ENCODE measurements around the gene SLC35B2.

Gene SLC35B2

GRCh38 chr6:44226368-44227147, 30.8 kb downstream of the SLC35B2 start:
- in situ Hi-C loops (cut with HindIII; ENCODE audit: low sequenced_read_pairs): loop anchor here (25.0 kb wide), 1 partner anchor 114 kb away; no protein-coding TSS in a partner anchor

- in situ Hi-C loops (cut with HindIII; ENCODE audit: low sequenced_read_pairs): loop anchor here (25.0 kb wide), 1 partner anchor 113 kb away; no protein-coding TSS in a partner anchor
Measured at GRCh38 chr6:44225579-44226325, 31.6 kb downstream of the SLC35B2 start.

- in situ Hi-C loops (cut with HindIII; ENCODE audit: low sequenced_read_pairs): loop anchor here (25.0 kb wide), 1 partner anchor 113 kb away; no protein-coding TSS in a partner anchor
Measured at GRCh38 chr6:44224965-44225305, 32.4 kb downstream of the SLC35B2 start.

- in situ Hi-C loops (cut with HindIII; ENCODE audit: low sequenced_read_pairs): no loop called here
Measured at GRCh38 chr6:44224029-44224964, 33.0 kb downstream of the SLC35B2 start.

- in situ Hi-C loops (cut with HindIII; ENCODE audit: low sequenced_read_pairs): no loop called here
Measured at GRCh38 chr6:44223319-44224028, 33.9 kb downstream of the SLC35B2 start, which contains the start of gene SLC29A1. SLC29A1 (plus strand) TSS chr6:44223595; CDS start chr6:44227314, 3,719 bp downstream.

GRCh38 chr6:44222486-44223318, 34.6 kb downstream of the SLC35B2 start:
- in situ Hi-C loops (cut with HindIII; ENCODE audit: low sequenced_read_pairs): no loop called here

GRCh38 chr6:44221961-44222335, 35.4 kb downstream of the SLC35B2 start:
- in situ Hi-C loops (cut with HindIII; ENCODE audit: low sequenced_read_pairs): no loop called here

- in situ Hi-C loops (cut with HindIII; ENCODE audit: low sequenced_read_pairs): no loop called here
Measured at GRCh38 chr6:44221291-44221960, 35.9 kb downstream of the SLC35B2 start.

- in situ Hi-C loops (cut with HindIII; ENCODE audit: low sequenced_read_pairs): no loop called here
Measured at GRCh38 chr6:44220913-44221290, 36.4 kb downstream of the SLC35B2 start.

GRCh38 chr6:44219815-44220784, 37.2 kb downstream of the SLC35B2 start:
- in situ Hi-C loops (cut with HindIII; ENCODE audit: low sequenced_read_pairs): no loop called here

- in situ Hi-C loops (cut with HindIII; ENCODE audit: low sequenced_read_pairs): no loop called here
Measured at GRCh38 chr6:44219053-44219814, 38.1 kb downstream of the SLC35B2 start.

- in situ Hi-C loops (cut with HindIII; ENCODE audit: low sequenced_read_pairs): no loop called here
Measured at GRCh38 chr6:44217332-44218143, 39.8 kb downstream of the SLC35B2 start.

GRCh38 chr6:44216677-44217331, 40.5 kb downstream of the SLC35B2 start, which contains the start of gene MYMX:
MYMX (plus strand) TSS chr6:44216926; CDS start chr6:44217472, 546 bp downstream.
- in situ Hi-C loops (cut with HindIII; ENCODE audit: low sequenced_read_pairs): no loop called here

- in situ Hi-C loops (cut with HindIII; ENCODE audit: low sequenced_read_pairs): no loop called here
Measured at GRCh38 chr6:44214307-44214706, 43.0 kb downstream of the SLC35B2 start.

- in situ Hi-C loops (cut with HindIII; ENCODE audit: low sequenced_read_pairs): no loop called here
Measured at GRCh38 chr6:44211284-44211683, 46.0 kb downstream of the SLC35B2 start.

GRCh38 chr6:44207966-44208365, 49.4 kb downstream of the SLC35B2 start:
- in situ Hi-C loops (cut with HindIII; ENCODE audit: low sequenced_read_pairs): no loop called here

Measured in DLD1 (cell line).